H1 (cell line): ENCODE results near the gene BAD.

ENCODE experiments used
- ATF3 ChIP-seq: IDR thresholded peaks from 2 replicates; pipeline ENCODE4 v1.6.1; 2011; ENCODE audit warnings: low read depth, mild to moderate bottlenecking, low read length; ENCODE audit not compliant: insufficient read depth
- CBX8 ChIP-seq: fragments of 300-800, 300-1000 bp; sonication (generic); IDR thresholded peaks from 2 replicates; pipeline ENCODE4 v1.7.1; 2016; ENCODE audit warnings: low read depth, low read length, borderline replicate concordance
- POLR2A ChIP-seq, 2 experiments: IDR thresholded peaks; 1 replicate in 1 of 2; 2 replicates in 1 of 2; pipeline ENCODE4 v1.6.1; 2011; ENCODE audit warnings: low read depth in 2 of 2, low read length in 2 of 2, mild to moderate bottlenecking in 2 of 2; ENCODE audit errors: control extremely low read depth in 1 of 2
- POLR2AphosphoS5 ChIP-seq: IDR thresholded peaks from 2 replicates; pipeline ENCODE4 v1.6.1; 2011; ENCODE audit warnings: low read depth, low read length
- RAD21 ChIP-seq, 2 experiments: IDR thresholded peaks in 1 of 2; conservative IDR thresholded peaks in 1 of 2; 2 replicates each; pipeline ENCODE4 v1.6.1; 2011; ENCODE audit warnings: low read depth in 2 of 2, low read length in 2 of 2, improper control_type of control experiment in 1 of 2, inconsistent platforms in 1 of 2, mild to moderate bottlenecking in 1 of 2, moderate library complexity in 1 of 2
- SAP30 ChIP-seq: fragments of 300-600 bp; sonication (generic); IDR thresholded peaks from 2 replicates; pipeline ENCODE4 v1.7.1; 2012; ENCODE audit warnings: low read length, moderate library complexity, mild to moderate bottlenecking, inconsistent platforms; ENCODE audit not compliant: insufficient read depth, insufficient replicate concordance
- SP4 ChIP-seq: IDR thresholded peaks from 2 replicates; pipeline ENCODE4 v1.6.1; 2012; ENCODE audit warnings: low read length, inconsistent platforms
- TAF1 ChIP-seq: IDR thresholded peaks from 2 replicates; pipeline ENCODE4 v1.6.1; 2011; ENCODE audit warnings: mild to moderate bottlenecking, low read depth, low read length
- TF ChIP-seq, protein P1 (sequence below), 3 experiments: IDR thresholded peaks; 1 replicate in 2 of 3; 2 replicates in 1 of 3; pipeline versions ENCODE4 v1.5.1 to v1.6.1; 2011; ENCODE audit warnings: low read length in 3 of 3, mild to moderate bottlenecking in 3 of 3, inconsistent platforms in 2 of 3, low read depth in 1 of 3, moderate library complexity in 1 of 3; ENCODE audit not compliant: insufficient read depth in 1 of 3; ENCODE audit errors: control extremely low read depth in 1 of 3
- TF ChIP-seq, protein P2 (sequence below): IDR thresholded peaks from 2 replicates; pipeline ENCODE4 v1.6.1; 2012; ENCODE audit warnings: inconsistent platforms

GRCh38 chr11:64317325-64317960 lies 33.0 kb upstream of the BAD start, which contains the start of gene TRMT112:
- peak; percentile 61 for TF ChIP-seq POLR2AphosphoS5
- peak; percentile 67; the same call in 1 of the 2 replicates for TF ChIP-seq TAF1
- TF ChIP-seq POLR2A (IDR thresholded peaks at IDR 0.05; ENCODE audit: control extremely low read depth in 1 of 2, low read depth in 2 of 2, low read length in 2 of 2) = peak in 1 of 2 experiments; percentile 76; a peak in 2 of 3 replicates
- TF ChIP-seq, protein P1, sequence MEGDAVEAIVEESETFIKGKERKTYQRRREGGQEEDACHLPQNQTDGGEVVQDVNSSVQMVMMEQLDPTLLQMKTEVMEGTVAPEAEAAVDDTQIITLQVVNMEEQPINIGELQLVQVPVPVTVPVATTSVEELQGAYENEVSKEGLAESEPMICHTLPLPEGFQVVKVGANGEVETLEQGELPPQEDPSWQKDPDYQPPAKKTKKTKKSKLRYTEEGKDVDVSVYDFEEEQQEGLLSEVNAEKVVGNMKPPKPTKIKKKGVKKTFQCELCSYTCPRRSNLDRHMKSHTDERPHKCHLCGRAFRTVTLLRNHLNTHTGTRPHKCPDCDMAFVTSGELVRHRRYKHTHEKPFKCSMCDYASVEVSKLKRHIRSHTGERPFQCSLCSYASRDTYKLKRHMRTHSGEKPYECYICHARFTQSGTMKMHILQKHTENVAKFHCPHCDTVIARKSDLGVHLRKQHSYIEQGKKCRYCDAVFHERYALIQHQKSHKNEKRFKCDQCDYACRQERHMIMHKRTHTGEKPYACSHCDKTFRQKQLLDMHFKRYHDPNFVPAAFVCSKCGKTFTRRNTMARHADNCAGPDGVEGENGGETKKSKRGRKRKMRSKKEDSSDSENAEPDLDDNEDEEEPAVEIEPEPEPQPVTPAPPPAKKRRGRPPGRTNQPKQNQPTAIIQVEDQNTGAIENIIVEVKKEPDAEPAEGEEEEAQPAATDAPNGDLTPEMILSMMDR (IDR thresholded peaks at IDR 0.05; ENCODE audit: control extremely low read depth in 1 of 3, insufficient read depth in 1 of 3, low read depth in 1 of 3, low read length in 3 of 3) = no peak
- no peak for TF ChIP-seq SAP30
- no peak for TF ChIP-seq CBX8
- TF ChIP-seq ATF3 = no peak
- TF ChIP-seq, protein P2, sequence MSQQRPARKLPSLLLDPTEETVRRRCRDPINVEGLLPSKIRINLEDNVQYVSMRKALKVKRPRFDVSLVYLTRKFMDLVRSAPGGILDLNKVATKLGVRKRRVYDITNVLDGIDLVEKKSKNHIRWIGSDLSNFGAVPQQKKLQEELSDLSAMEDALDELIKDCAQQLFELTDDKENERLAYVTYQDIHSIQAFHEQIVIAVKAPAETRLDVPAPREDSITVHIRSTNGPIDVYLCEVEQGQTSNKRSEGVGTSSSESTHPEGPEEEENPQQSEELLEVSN = peak; percentile 14; the same call in 1 of the 2 replicates
- TF ChIP-seq RAD21 (IDR thresholded peaks at IDR 0.05 in 1 of 2, conservative IDR thresholded peaks at IDR 0.05 in 1 of 2; ENCODE audit: low read depth in 2 of 2, low read length in 2 of 2) = no peak
- TF ChIP-seq SP4 = no peak
